ENCODE results near the gene TRPV3.

GRCh38 chr17:3549610-3550162, 7.9 kb downstream of the TRPV3 start:
- TF ChIP-seq EZH2 (IDR thresholded peaks at IDR 0.05; ENCODE audit: low read length, unreplicated experiment) (no peak), CTCF (conservative IDR thresholded peaks at IDR 0.05; ENCODE audit: low read depth, low read length) (no peak), EZH2phosphoT487 (IDR thresholded peaks at IDR 0.05; ENCODE audit: borderline replicate concordance, low read length) (no peak)
